ENCODE results near the gene LRRC49.

DNA sequence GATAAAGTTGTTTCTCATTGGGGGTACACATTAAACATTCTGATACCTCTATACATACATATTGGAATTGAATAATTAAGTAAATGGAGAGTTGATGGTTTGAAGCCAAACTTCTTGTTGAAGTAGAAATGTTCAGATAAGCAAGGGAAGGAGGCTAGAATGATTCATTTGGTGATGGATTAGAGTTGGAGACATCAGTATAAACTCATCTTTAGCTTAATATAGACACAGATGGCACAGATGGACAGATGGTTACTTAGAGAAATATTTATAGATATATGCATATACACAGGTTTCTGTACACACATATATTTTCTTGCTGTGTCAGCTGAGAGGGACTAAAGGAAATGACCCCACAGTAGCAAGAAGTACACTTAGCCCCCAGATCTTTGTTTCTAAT, 69.5 kb downstream of the LRRC49 start:
- TF ChIP-seq, protein P1, sequence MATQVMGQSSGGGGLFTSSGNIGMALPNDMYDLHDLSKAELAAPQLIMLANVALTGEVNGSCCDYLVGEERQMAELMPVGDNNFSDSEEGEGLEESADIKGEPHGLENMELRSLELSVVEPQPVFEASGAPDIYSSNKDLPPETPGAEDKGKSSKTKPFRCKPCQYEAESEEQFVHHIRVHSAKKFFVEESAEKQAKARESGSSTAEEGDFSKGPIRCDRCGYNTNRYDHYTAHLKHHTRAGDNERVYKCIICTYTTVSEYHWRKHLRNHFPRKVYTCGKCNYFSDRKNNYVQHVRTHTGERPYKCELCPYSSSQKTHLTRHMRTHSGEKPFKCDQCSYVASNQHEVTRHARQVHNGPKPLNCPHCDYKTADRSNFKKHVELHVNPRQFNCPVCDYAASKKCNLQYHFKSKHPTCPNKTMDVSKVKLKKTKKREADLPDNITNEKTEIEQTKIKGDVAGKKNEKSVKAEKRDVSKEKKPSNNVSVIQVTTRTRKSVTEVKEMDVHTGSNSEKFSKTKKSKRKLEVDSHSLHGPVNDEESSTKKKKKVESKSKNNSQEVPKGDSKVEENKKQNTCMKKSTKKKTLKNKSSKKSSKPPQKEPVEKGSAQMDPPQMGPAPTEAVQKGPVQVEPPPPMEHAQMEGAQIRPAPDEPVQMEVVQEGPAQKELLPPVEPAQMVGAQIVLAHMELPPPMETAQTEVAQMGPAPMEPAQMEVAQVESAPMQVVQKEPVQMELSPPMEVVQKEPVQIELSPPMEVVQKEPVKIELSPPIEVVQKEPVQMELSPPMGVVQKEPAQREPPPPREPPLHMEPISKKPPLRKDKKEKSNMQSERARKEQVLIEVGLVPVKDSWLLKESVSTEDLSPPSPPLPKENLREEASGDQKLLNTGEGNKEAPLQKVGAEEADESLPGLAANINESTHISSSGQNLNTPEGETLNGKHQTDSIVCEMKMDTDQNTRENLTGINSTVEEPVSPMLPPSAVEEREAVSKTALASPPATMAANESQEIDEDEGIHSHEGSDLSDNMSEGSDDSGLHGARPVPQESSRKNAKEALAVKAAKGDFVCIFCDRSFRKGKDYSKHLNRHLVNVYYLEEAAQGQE (IDR thresholded peaks at IDR 0.05; ENCODE audit: insufficient read depth in 1 of 2, low read depth in 2 of 2, low read length in 2 of 2) = no peak
- TF ChIP-seq POLR2AphosphoS5 (IDR thresholded peaks at IDR 0.05; ENCODE audit: low read depth, low read length) (no peak), SIN3A (IDR thresholded peaks at IDR 0.05; ENCODE audit: borderline replicate concordance, insufficient read depth, low read length) (no peak)
